H1 (cell line): Measurements from ENCODE around the gene PPY. TPM values are rescaled to one million over a fixed set of nuclear protein-coding genes. Genes with fewer than 3 reads are reported as not detected.

ENCODE experiments used
- CTCF ChIA-PET: fragments of 300-600 bp; sonication (Branson Sonifier 250); formaldehyde crosslinking; loops from one replicate; lab custom pipeline; 2021; ENCODE audit not compliant: partially characterized antibody; lab: Charles Lee
- POLR2A ChIA-PET: fragments of 300-600 bp; sonication (Branson Sonifier 250); formaldehyde crosslinking; loops from one replicate; lab custom pipeline; 2021; ENCODE audit warnings: inconsistent platforms; ENCODE audit not compliant: partially characterized antibody; lab: Charles Lee
- DNase-seq, 2 experiments: peaks; one replicate each; pipeline versions ENCODE4 v3.0.0 to v3.0.0-alpha.2; 2010 to 2022; ENCODE audit warnings: low spot score in 2 of 2, low read depth in 1 of 2, mixed read lengths in 1 of 2
- FAIRE-seq: peaks from 2 replicates; lab custom pipeline; 2011; peaks lifted over from hg19 to GRCh38; lab: Jason Lieb, UNC
- H2AFZ ChIP-seq: 2 replicates; pipeline ENCODE4 v1.8.1; 2012; ENCODE audit warnings: low read length, inconsistent platforms
- H2AK5ac ChIP-seq: 2 replicates; pipeline ENCODE4 v1.6.1; 2013; ENCODE audit warnings: low read depth, low read length
- H2BK120ac ChIP-seq: replicated peaks from 2 replicates; pipeline ENCODE3; 2013; ENCODE audit warnings: low read depth, low read length, inconsistent platforms
- H2BK12ac ChIP-seq: 2 replicates; pipeline ENCODE4 v1.6.1; 2013; ENCODE audit warnings: low read depth, low read length
- H2BK15ac ChIP-seq: 2 replicates; pipeline ENCODE4 v1.6.1; 2013; ENCODE audit warnings: low read length
- H2BK20ac ChIP-seq: 2 replicates; pipeline ENCODE4 v1.6.1; 2013; ENCODE audit warnings: low read length
- H2BK5ac ChIP-seq: 2 replicates; pipeline ENCODE4 v1.6.1; 2013; ENCODE audit warnings: low read depth, low read length
- H3K14ac ChIP-seq: 2 replicates; pipeline ENCODE4 v1.6.1; 2013; ENCODE audit warnings: inconsistent platforms; ENCODE audit not compliant: insufficient read length
- H3K18ac ChIP-seq: 2 replicates; pipeline ENCODE4 v1.6.1; 2013; ENCODE audit warnings: low read length; ENCODE audit errors: extremely low read depth
- H3K23ac ChIP-seq: 2 replicates; pipeline ENCODE4 v1.6.1; 2013; ENCODE audit warnings: inconsistent platforms; ENCODE audit not compliant: insufficient read length
- H3K23me2 ChIP-seq: 2 replicates; pipeline ENCODE4 v1.6.1; 2013; ENCODE audit warnings: low read depth, low read length
- H3K27ac ChIP-seq: 2 replicates; pipeline ENCODE4 v1.6.1; 2011; ENCODE audit warnings: low read depth, low read length, inconsistent platforms
- H3K27me3 ChIP-seq, 4 experiments: replicated peaks in 1 of 4; 1 replicate in 1 of 4; 2 replicates in 3 of 4; pipeline versions ENCODE4 v1.6.1 to v1.8.1; 2011 to 2013; ENCODE audit warnings: low read length in 3 of 4, mild to moderate bottlenecking in 3 of 4, inconsistent platforms in 2 of 4, mixed read lengths in 2 of 4, moderate library complexity in 1 of 4; ENCODE audit not compliant: control insufficient read depth in 3 of 4, insufficient read depth in 3 of 4; ENCODE audit errors: extremely low read depth in 1 of 4
- H3K36me3 ChIP-seq, 4 experiments: 2 replicates each; pipeline versions ENCODE4 v1.6.1 to v1.8.1; 2011 to 2013; ENCODE audit warnings: mild to moderate bottlenecking in 4 of 4, low read length in 3 of 4, moderate library complexity in 2 of 4, control low read depth in 1 of 4, inconsistent platforms in 1 of 4; ENCODE audit not compliant: insufficient read depth in 4 of 4, control insufficient read depth in 2 of 4
- H3K4ac ChIP-seq: replicated peaks from 2 replicates; pipeline ENCODE3; 2013; ENCODE audit warnings: low read length, low read depth, mixed read lengths, inconsistent platforms; ENCODE audit not compliant: insufficient read length
- H3K4me1 ChIP-seq, 4 experiments: replicated peaks in 1 of 4; 1 replicate in 1 of 4; 2 replicates in 3 of 4; pipeline versions ENCODE4 v1.6.1 to v1.8.1; 2011 to 2013; ENCODE audit warnings: low read length in 3 of 4, inconsistent platforms in 2 of 4, mixed read lengths in 1 of 4; ENCODE audit not compliant: insufficient read depth in 4 of 4, control insufficient read depth in 3 of 4
- H3K4me2 ChIP-seq, 2 experiments: 2 replicates each; pipeline versions ENCODE4 v1.6.1 to v1.8.1; 2011 to 2013; ENCODE audit warnings: low read depth in 2 of 2, low read length in 2 of 2, control low read depth in 1 of 2, inconsistent platforms in 1 of 2, mild to moderate bottlenecking in 1 of 2; ENCODE audit not compliant: insufficient read depth in 1 of 2
- H3K4me3 ChIP-seq, 4 experiments: fragments of 200-600, 300-600 bp in 1 of 4; sonication (generic), shearing (Covaris generic), sonication (Bioruptor Twin) in 1 of 4; 2 replicates each; pipeline versions ENCODE4 v1.5.1 to v1.8.1; 2011 to 2016; ENCODE audit warnings: low read length in 4 of 4, low read depth in 3 of 4, control low read depth in 2 of 4, inconsistent platforms in 2 of 4, mild to moderate bottlenecking in 2 of 4, mixed read lengths in 1 of 4, moderate library complexity in 1 of 4; ENCODE audit not compliant: insufficient read depth in 2 of 4; ENCODE audit errors: extremely low read depth in 1 of 4
- H3K56ac ChIP-seq: replicated peaks from 2 replicates; pipeline ENCODE3; 2013; ENCODE audit warnings: low read depth, mild to moderate bottlenecking, mixed read lengths, low read length, inconsistent platforms; ENCODE audit not compliant: insufficient read length
- H3K79me1 ChIP-seq: 2 replicates; pipeline ENCODE4 v1.6.1; 2013; ENCODE audit warnings: low read depth, low read length, control low read depth
- H3K79me2 ChIP-seq, 2 experiments: 2 replicates each; pipeline versions ENCODE4 v1.6.1 to v1.8.1; 2012 to 2013; ENCODE audit warnings: low read length in 2 of 2, mild to moderate bottlenecking in 2 of 2, inconsistent platforms in 1 of 2; ENCODE audit not compliant: insufficient read depth in 2 of 2, control insufficient read depth in 1 of 2
- H3K9ac ChIP-seq, 4 experiments: replicated peaks in 1 of 4; 1 replicate in 1 of 4; 2 replicates in 3 of 4; pipeline versions ENCODE4 v1.6.1 to v1.8.1; 2011 to 2013; ENCODE audit warnings: low read depth in 3 of 4, low read length in 3 of 4, control low read depth in 2 of 4, mild to moderate bottlenecking in 2 of 4, moderate library complexity in 2 of 4, inconsistent platforms in 1 of 4; ENCODE audit errors: extremely low read depth in 1 of 4
- H3K9me3 ChIP-seq, 2 experiments: 2 replicates each; pipeline versions ENCODE4 v1.6.1 to v1.8.1; 2012 to 2013; ENCODE audit warnings: mild to moderate bottlenecking in 2 of 2, moderate library complexity in 2 of 2, control low read depth in 1 of 2, inconsistent platforms in 1 of 2, low read depth in 1 of 2, low read length in 1 of 2, mixed read lengths in 1 of 2; ENCODE audit not compliant: insufficient read depth in 2 of 2
- H4K20me1 ChIP-seq, 2 experiments: replicated peaks in 1 of 2; 2 replicates each; pipeline versions ENCODE3 to v1.8.1; 2011 to 2013; ENCODE audit warnings: inconsistent platforms in 2 of 2, low read length in 2 of 2, mild to moderate bottlenecking in 1 of 2; ENCODE audit not compliant: insufficient read depth in 2 of 2, control insufficient read depth in 1 of 2
- H4K5ac ChIP-seq: 2 replicates; pipeline ENCODE4 v1.6.1; 2013; ENCODE audit warnings: low read length, low read depth, mixed read lengths, inconsistent platforms; ENCODE audit not compliant: insufficient read length
- H4K8ac ChIP-seq: 2 replicates; pipeline ENCODE4 v1.8.0; 2013; ENCODE audit warnings: mild to moderate bottlenecking, moderate library complexity, low read length, inconsistent platforms; ENCODE audit not compliant: insufficient read depth; ENCODE audit errors: extremely low read depth
- H4K91ac ChIP-seq: replicated peaks from 2 replicates; pipeline ENCODE3; 2013; ENCODE audit warnings: low read length, mixed read lengths, inconsistent platforms; ENCODE audit not compliant: insufficient read length
- CBX8 ChIP-seq: fragments of 300-800, 300-1000 bp; sonication (generic); IDR thresholded peaks from 2 replicates; pipeline ENCODE4 v1.7.1; 2016; ENCODE audit warnings: low read depth, low read length, borderline replicate concordance
- CEBPB ChIP-seq: IDR thresholded peaks from 2 replicates; pipeline ENCODE4 v1.6.1; 2012; ENCODE audit warnings: low read depth, low read length
- E2F6 ChIP-seq: IDR thresholded peaks from 2 replicates; pipeline ENCODE4 v1.6.1; 2012; ENCODE audit warnings: inconsistent platforms
- EP300 ChIP-seq, 2 experiments: IDR thresholded peaks; 1 replicate in 1 of 2; 2 replicates in 1 of 2; pipeline ENCODE4 v1.6.1; 2011 to 2012; ENCODE audit warnings: low read depth in 2 of 2, low read length in 2 of 2, mild to moderate bottlenecking in 2 of 2, borderline replicate concordance in 1 of 2, inconsistent platforms in 1 of 2, moderate library complexity in 1 of 2
- GTF2F1 ChIP-seq: IDR thresholded peaks from 2 replicates; pipeline ENCODE4 v1.6.1; 2012; ENCODE audit warnings: low read depth, low read length, improper control_type of control experiment, borderline replicate concordance
- KDM4A ChIP-seq: IDR thresholded peaks from one replicate; pipeline ENCODE4 v1.7.1; 2012; ENCODE audit warnings: low read depth, mild to moderate bottlenecking, moderate library complexity, low read length, inconsistent platforms; ENCODE audit not compliant: severe bottlenecking
- NRF1 ChIP-seq: IDR thresholded peaks from 2 replicates; pipeline ENCODE4 v1.6.1; 2011; ENCODE audit warnings: mild to moderate bottlenecking, low read depth, low read length, improper control_type of control experiment
- RNF2 ChIP-seq: fragments of 200-900, 300-1000 bp; sonication (generic); IDR thresholded peaks from 2 replicates; pipeline ENCODE4 v1.7.1; 2016; ENCODE audit warnings: borderline replicate concordance, low read depth, mild to moderate bottlenecking, antibody characterized with exemption, low read length; ENCODE audit not compliant: poor library complexity, severe bottlenecking; ENCODE audit errors: missing control alignments
- SP1 ChIP-seq: IDR thresholded peaks from 2 replicates; pipeline ENCODE4 v1.6.1; 2011; ENCODE audit warnings: low read depth, low read length
- SP2 ChIP-seq: IDR thresholded peaks from 2 replicates; pipeline ENCODE4 v1.6.1; 2012; ENCODE audit warnings: mild to moderate bottlenecking, low read length, inconsistent platforms
- TAF1 ChIP-seq: IDR thresholded peaks from 2 replicates; pipeline ENCODE4 v1.6.1; 2011; ENCODE audit warnings: mild to moderate bottlenecking, low read depth, low read length
- TBP ChIP-seq: IDR thresholded peaks from 2 replicates; pipeline ENCODE4 v1.6.1; 2011; ENCODE audit warnings: low read depth, low read length, improper control_type of control experiment
- TCF12 ChIP-seq: IDR thresholded peaks from 2 replicates; pipeline ENCODE4 v1.6.1; 2011; ENCODE audit warnings: low read depth, mild to moderate bottlenecking, low read length
- TEAD4 ChIP-seq: IDR thresholded peaks from 2 replicates; pipeline ENCODE4 v1.6.1; 2012; ENCODE audit warnings: low read depth, low read length, inconsistent platforms, mixed read lengths
- WGBS, 2 experiments: shearing (Covaris generic) in 1 of 2; methylation state at CpG; one replicate each; pipeline versions ENCODE4 v1.1.6 to v1.1.7; 2013 to 2015; ENCODE audit warnings: low lambda C conversion rate in 2 of 2, mixed read lengths in 2 of 2, inconsistent platforms in 1 of 2, low coverage in 1 of 2, missing lambda C conversion rate in 1 of 2; ENCODE audit not compliant: insufficient replicate concordance in 2 of 2, insufficient coverage in 1 of 2, insufficient read length in 1 of 2; ENCODE audit errors: extremely low coverage in 1 of 2, missing lambda C conversion rate in 1 of 2; 5-methylcytosine and 5-hydroxymethylcytosine counted together
- polyA plus RNA-seq, 7 experiments: library from polyadenylated mRNA; depleted of rRNA in 3 of 7; stranded (reverse) in 5 of 7; unstranded in 2 of 7; fragments of >200 nt in 5 of 7; fragments of 200-250 nt in 2 of 7; gene quantifications; 1 replicate in 5 of 7; 2 replicates in 1 of 7; 4 replicates in 1 of 7; pipeline versions ENCODE4 v1.2.1 to v1.2.3, GENCODE V29; 2011 to 2013; ENCODE audit warnings: missing spikeins in 2 of 7, mixed read lengths in 2 of 7
- total RNA-seq: library from RNA; stranded (reverse); fragmentation: NEBNext Ultra II Directional; extraction: Animal tissue kit (Norgen Biotek cat#: 25700); gene quantifications from 2 replicates; pipeline ENCODE4 v1.2.1, GENCODE V29; 2021

The PPY gene
- total and polyA plus RNA-seq, 2 of the 8 experiments (the other 6 are each of a cell fraction or from before 2014, with no cell fraction given), result 0.26 TPM; not detected in 1

GRCh38 chr17:43892647-43892952, 49.7 kb downstream of the PPY start:
- Histone ChIP-seq H3K4me1 (peaks cover 9 to 17% (median 14%) of the 10 kb centered on the region in 4 experiments), H4K20me1 (peaks cover 0 to 5% of the 10 kb centered on the region in 2 experiments), H2AFZ (no peak overlapping the region), H3K14ac (no peak overlapping the region), H4K91ac (peak overlapping the region; percentile 15), H3K4me3 (peak overlapping the region in 1 of 4 experiments; percentile 8; a peak in 1 of 8 replicates), H4K5ac (no peak overlapping the region), H3K36me3 (no peaks in the 10 kb centered on the region; a peak in 1 of 8 replicates), H3K27me3 (no peaks in the 10 kb centered on the region), H3K4ac (no peak overlapping the region), H3K9ac (no peak overlapping the region), H3K9me3 (no peaks in the 10 kb centered on the region), H2AK5ac (no peak overlapping the region), H3K23me2 (no peaks in the 10 kb centered on the region), H4K8ac (no peak overlapping the region), H2BK12ac (peak overlapping the region; percentile 72; the same call in 1 of the 2 replicates), H2BK15ac (no peak overlapping the region), H3K79me1 (0 out of 2 replicates have a peak, but pooled peaks cover 3% of the 10 kb centered on the region), H3K79me2 (0 out of 4 replicates have a peak, but pooled peaks cover 0 to 2% of the 10 kb centered on the region in 2 experiments), H3K56ac (no peak overlapping the region), H2BK120ac (no peak overlapping the region), H2BK5ac (peak overlapping the region; percentile 53; the same call in 1 of the 2 replicates), H2BK20ac (no peak overlapping the region), H3K4me2 (peak overlapping the region; percentile 45 to 49), H3K18ac (no peak overlapping the region), H3K23ac (no peak overlapping the region), H3K27ac (no peak overlapping the region)
- CTCF ChIA-PET, result interaction anchor here (0.7 to 25.8 kb wide), 9 partner anchors 14 to 105 kb away, joined by 3 to 403 read pairs (median 5); no protein-coding TSS in a partner anchor
- FAIRE-seq (no peak), DNase-seq (no peak)
- POLR2A ChIA-PET, result interaction anchor here (0.7 kb wide), 1 partner anchor 110 kb away, joined by 3 read pairs; no protein-coding TSS in a partner anchor
- 22% methylated on average over 4 of the region's 4 CpGs; no CpG with 5 or more reads in 1 of the 2 experiments for WGBS, 2 experiments
- no peak for TF ChIP-seq TAF1
- no peak for TF ChIP-seq RNF2
- TF ChIP-seq GTF2F1, result no peak
- no peak for TF ChIP-seq SP1
- no peak for TF ChIP-seq TEAD4
- no peak for TF ChIP-seq CEBPB
- TF ChIP-seq E2F6, result no peak
- no peak for TF ChIP-seq TCF12
- no peak for TF ChIP-seq NRF1
- TF ChIP-seq TBP, result no peak
- no peak for TF ChIP-seq CBX8
- no peak for TF ChIP-seq KDM4A
- no peak for TF ChIP-seq SP2
- no peak for TF ChIP-seq EP300 (IDR thresholded peaks at IDR 0.05; ENCODE audit: borderline replicate concordance in 1 of 2, low read depth in 2 of 2, low read length in 2 of 2)
